H1 (cell line): ENCODE data around the gene MRPL9. TPM values are rescaled to one million over a fixed set of nuclear protein-coding genes. Genes with fewer than 3 reads are reported as not detected.
A peak's percentile ranks its signal among the peaks of the same experiment; 100 is the strongest.

Source experiments
- CTCF ChIA-PET: fragments of 300-600 bp; sonication (Branson Sonifier 250); formaldehyde crosslinking; loops from one replicate; lab custom pipeline; 2021; ENCODE audit not compliant: partially characterized antibody; lab: Charles Lee
- POLR2A ChIA-PET: fragments of 300-600 bp; sonication (Branson Sonifier 250); formaldehyde crosslinking; loops from one replicate; lab custom pipeline; 2021; ENCODE audit warnings: inconsistent platforms; ENCODE audit not compliant: partially characterized antibody; lab: Charles Lee
- DNase-seq, 2 experiments: peaks; one replicate each; pipeline versions ENCODE4 v3.0.0 to v3.0.0-alpha.2; 2010 to 2022; ENCODE audit warnings: low spot score in 2 of 2, low read depth in 1 of 2, mixed read lengths in 1 of 2
- FAIRE-seq: peaks from 2 replicates; lab custom pipeline; 2011; peaks lifted over from hg19 to GRCh38; lab: Jason Lieb, UNC
- H2AFZ ChIP-seq: 2 replicates; pipeline ENCODE4 v1.8.1; 2012; ENCODE audit warnings: low read length, inconsistent platforms
- H2AK5ac ChIP-seq: 2 replicates; pipeline ENCODE4 v1.6.1; 2013; ENCODE audit warnings: low read depth, low read length
- H2BK120ac ChIP-seq: replicated peaks from 2 replicates; pipeline ENCODE3; 2013; ENCODE audit warnings: low read depth, low read length, inconsistent platforms
- H2BK12ac ChIP-seq: 2 replicates; pipeline ENCODE4 v1.6.1; 2013; ENCODE audit warnings: low read depth, low read length
- H2BK15ac ChIP-seq: 2 replicates; pipeline ENCODE4 v1.6.1; 2013; ENCODE audit warnings: low read length
- H2BK20ac ChIP-seq: 2 replicates; pipeline ENCODE4 v1.6.1; 2013; ENCODE audit warnings: low read length
- H2BK5ac ChIP-seq: 2 replicates; pipeline ENCODE4 v1.6.1; 2013; ENCODE audit warnings: low read depth, low read length
- H3K14ac ChIP-seq: 2 replicates; pipeline ENCODE4 v1.6.1; 2013; ENCODE audit warnings: inconsistent platforms; ENCODE audit not compliant: insufficient read length
- H3K18ac ChIP-seq: 2 replicates; pipeline ENCODE4 v1.6.1; 2013; ENCODE audit warnings: low read length; ENCODE audit errors: extremely low read depth
- H3K23ac ChIP-seq: 2 replicates; pipeline ENCODE4 v1.6.1; 2013; ENCODE audit warnings: inconsistent platforms; ENCODE audit not compliant: insufficient read length
- H3K23me2 ChIP-seq: 2 replicates; pipeline ENCODE4 v1.6.1; 2013; ENCODE audit warnings: low read depth, low read length
- H3K27ac ChIP-seq: 2 replicates; pipeline ENCODE4 v1.6.1; 2011; ENCODE audit warnings: low read depth, low read length, inconsistent platforms
- H3K27me3 ChIP-seq, 4 experiments: replicated peaks in 1 of 4; 1 replicate in 1 of 4; 2 replicates in 3 of 4; pipeline versions ENCODE4 v1.6.1 to v1.8.1; 2011 to 2013; ENCODE audit warnings: low read length in 3 of 4, mild to moderate bottlenecking in 3 of 4, inconsistent platforms in 2 of 4, mixed read lengths in 2 of 4, moderate library complexity in 1 of 4; ENCODE audit not compliant: control insufficient read depth in 3 of 4, insufficient read depth in 3 of 4; ENCODE audit errors: extremely low read depth in 1 of 4
- H3K36me3 ChIP-seq, 4 experiments: 2 replicates each; pipeline versions ENCODE4 v1.6.1 to v1.8.1; 2011 to 2013; ENCODE audit warnings: mild to moderate bottlenecking in 4 of 4, low read length in 3 of 4, moderate library complexity in 2 of 4, control low read depth in 1 of 4, inconsistent platforms in 1 of 4; ENCODE audit not compliant: insufficient read depth in 4 of 4, control insufficient read depth in 2 of 4
- H3K4ac ChIP-seq: replicated peaks from 2 replicates; pipeline ENCODE3; 2013; ENCODE audit warnings: low read length, low read depth, mixed read lengths, inconsistent platforms; ENCODE audit not compliant: insufficient read length
- H3K4me1 ChIP-seq, 4 experiments: replicated peaks in 1 of 4; 1 replicate in 1 of 4; 2 replicates in 3 of 4; pipeline versions ENCODE4 v1.6.1 to v1.8.1; 2011 to 2013; ENCODE audit warnings: low read length in 3 of 4, inconsistent platforms in 2 of 4, mixed read lengths in 1 of 4; ENCODE audit not compliant: insufficient read depth in 4 of 4, control insufficient read depth in 3 of 4
- H3K4me2 ChIP-seq, 2 experiments: 2 replicates each; pipeline versions ENCODE4 v1.6.1 to v1.8.1; 2011 to 2013; ENCODE audit warnings: low read depth in 2 of 2, low read length in 2 of 2, control low read depth in 1 of 2, inconsistent platforms in 1 of 2, mild to moderate bottlenecking in 1 of 2; ENCODE audit not compliant: insufficient read depth in 1 of 2
- H3K4me3 ChIP-seq, 4 experiments: fragments of 200-600, 300-600 bp in 1 of 4; sonication (generic), shearing (Covaris generic), sonication (Bioruptor Twin) in 1 of 4; 2 replicates each; pipeline versions ENCODE4 v1.5.1 to v1.8.1; 2011 to 2016; ENCODE audit warnings: low read length in 4 of 4, low read depth in 3 of 4, control low read depth in 2 of 4, inconsistent platforms in 2 of 4, mild to moderate bottlenecking in 2 of 4, mixed read lengths in 1 of 4, moderate library complexity in 1 of 4; ENCODE audit not compliant: insufficient read depth in 2 of 4; ENCODE audit errors: extremely low read depth in 1 of 4
- H3K56ac ChIP-seq: replicated peaks from 2 replicates; pipeline ENCODE3; 2013; ENCODE audit warnings: low read depth, mild to moderate bottlenecking, mixed read lengths, low read length, inconsistent platforms; ENCODE audit not compliant: insufficient read length
- H3K79me1 ChIP-seq: 2 replicates; pipeline ENCODE4 v1.6.1; 2013; ENCODE audit warnings: low read depth, low read length, control low read depth
- H3K79me2 ChIP-seq, 2 experiments: 2 replicates each; pipeline versions ENCODE4 v1.6.1 to v1.8.1; 2012 to 2013; ENCODE audit warnings: low read length in 2 of 2, mild to moderate bottlenecking in 2 of 2, inconsistent platforms in 1 of 2; ENCODE audit not compliant: insufficient read depth in 2 of 2, control insufficient read depth in 1 of 2
- H3K9ac ChIP-seq, 4 experiments: replicated peaks in 1 of 4; 1 replicate in 1 of 4; 2 replicates in 3 of 4; pipeline versions ENCODE4 v1.6.1 to v1.8.1; 2011 to 2013; ENCODE audit warnings: low read depth in 3 of 4, low read length in 3 of 4, control low read depth in 2 of 4, mild to moderate bottlenecking in 2 of 4, moderate library complexity in 2 of 4, inconsistent platforms in 1 of 4; ENCODE audit errors: extremely low read depth in 1 of 4
- H3K9me3 ChIP-seq, 2 experiments: 2 replicates each; pipeline versions ENCODE4 v1.6.1 to v1.8.1; 2012 to 2013; ENCODE audit warnings: mild to moderate bottlenecking in 2 of 2, moderate library complexity in 2 of 2, control low read depth in 1 of 2, inconsistent platforms in 1 of 2, low read depth in 1 of 2, low read length in 1 of 2, mixed read lengths in 1 of 2; ENCODE audit not compliant: insufficient read depth in 2 of 2
- H4K20me1 ChIP-seq, 2 experiments: replicated peaks in 1 of 2; 2 replicates each; pipeline versions ENCODE3 to v1.8.1; 2011 to 2013; ENCODE audit warnings: inconsistent platforms in 2 of 2, low read length in 2 of 2, mild to moderate bottlenecking in 1 of 2; ENCODE audit not compliant: insufficient read depth in 2 of 2, control insufficient read depth in 1 of 2
- H4K5ac ChIP-seq: 2 replicates; pipeline ENCODE4 v1.6.1; 2013; ENCODE audit warnings: low read length, low read depth, mixed read lengths, inconsistent platforms; ENCODE audit not compliant: insufficient read length
- H4K8ac ChIP-seq: 2 replicates; pipeline ENCODE4 v1.8.0; 2013; ENCODE audit warnings: mild to moderate bottlenecking, moderate library complexity, low read length, inconsistent platforms; ENCODE audit not compliant: insufficient read depth; ENCODE audit errors: extremely low read depth
- H4K91ac ChIP-seq: replicated peaks from 2 replicates; pipeline ENCODE3; 2013; ENCODE audit warnings: low read length, mixed read lengths, inconsistent platforms; ENCODE audit not compliant: insufficient read length
- CREB1 ChIP-seq: IDR thresholded peaks from 2 replicates; pipeline ENCODE4 v1.6.1; 2012; ENCODE audit warnings: inconsistent platforms
- EZH2 ChIP-seq: fragments of 200-600 bp; sonication (generic); IDR thresholded peaks from 2 replicates; pipeline ENCODE4 v1.7.1; 2012; ENCODE audit warnings: low read depth, mild to moderate bottlenecking, moderate library complexity, low read length, inconsistent platforms; ENCODE audit not compliant: severe bottlenecking
- KDM4A ChIP-seq: IDR thresholded peaks from one replicate; pipeline ENCODE4 v1.7.1; 2012; ENCODE audit warnings: low read depth, mild to moderate bottlenecking, moderate library complexity, low read length, inconsistent platforms; ENCODE audit not compliant: severe bottlenecking
- POU5F1 ChIP-seq: IDR thresholded peaks from 2 replicates; pipeline ENCODE4 v1.6.1; 2011; ENCODE audit warnings: low read depth, mild to moderate bottlenecking, low read length, moderate library complexity
- RNF2 ChIP-seq: fragments of 200-900, 300-1000 bp; sonication (generic); IDR thresholded peaks from 2 replicates; pipeline ENCODE4 v1.7.1; 2016; ENCODE audit warnings: borderline replicate concordance, low read depth, mild to moderate bottlenecking, antibody characterized with exemption, low read length; ENCODE audit not compliant: poor library complexity, severe bottlenecking; ENCODE audit errors: missing control alignments
- SUZ12 ChIP-seq: fragments of 200-600 bp; sonication (generic); IDR thresholded peaks from 2 replicates; pipeline ENCODE4 v1.6.1; 2012; ENCODE audit warnings: mild to moderate bottlenecking, inconsistent platforms, low read length, moderate library complexity, mixed read lengths
- WGBS, 2 experiments: shearing (Covaris generic) in 1 of 2; methylation state at CpG; one replicate each; pipeline versions ENCODE4 v1.1.6 to v1.1.7; 2013 to 2015; ENCODE audit warnings: low lambda C conversion rate in 2 of 2, mixed read lengths in 2 of 2, inconsistent platforms in 1 of 2, low coverage in 1 of 2, missing lambda C conversion rate in 1 of 2; ENCODE audit not compliant: insufficient replicate concordance in 2 of 2, insufficient coverage in 1 of 2, insufficient read length in 1 of 2; ENCODE audit errors: extremely low coverage in 1 of 2, missing lambda C conversion rate in 1 of 2; 5-methylcytosine and 5-hydroxymethylcytosine counted together
- polyA plus RNA-seq, 7 experiments: library from polyadenylated mRNA; depleted of rRNA in 3 of 7; stranded (reverse) in 5 of 7; unstranded in 2 of 7; fragments of >200 nt in 5 of 7; fragments of 200-250 nt in 2 of 7; gene quantifications; 1 replicate in 5 of 7; 2 replicates in 1 of 7; 4 replicates in 1 of 7; pipeline versions ENCODE4 v1.2.1 to v1.2.3, GENCODE V29; 2011 to 2013; ENCODE audit warnings: missing spikeins in 2 of 7, mixed read lengths in 2 of 7
- total RNA-seq: library from RNA; stranded (reverse); fragmentation: NEBNext Ultra II Directional; extraction: Animal tissue kit (Norgen Biotek cat#: 25700); gene quantifications from 2 replicates; pipeline ENCODE4 v1.2.1, GENCODE V29; 2021

MRPL9 gene
- total and polyA plus RNA-seq, 2 of the 8 experiments (the other 6 are each of a cell fraction or from before 2014, with no cell fraction given), result 74.9 to 113 TPM

GRCh38 chr1:151721788-151722510 is 41.3 kb downstream of the MRPL9 start:
- FAIRE-seq (no peak), DNase-seq (no peak)
- no peak overlapping the region for H3K23ac ChIP-seq
- no peak overlapping the region for H2BK120ac ChIP-seq
- no peak overlapping the region for H4K5ac ChIP-seq
- H3K9ac ChIP-seq, result no peak overlapping the region
- no peak overlapping the region for H2BK5ac ChIP-seq
- POLR2A ChIA-PET, result interaction anchor here (1.0 to 1.8 kb wide), 2 partner anchors 10 to 182 kb away, joined by 5 to 6 read pairs; partner anchors contain the start of gene TUFT1
- H3K56ac ChIP-seq, result no peak overlapping the region
- H2AK5ac ChIP-seq, result no peak overlapping the region
- peaks cover 2 to 8% (median 4%) of the 10 kb centered on the region in 4 experiments for H3K4me1 ChIP-seq
- H4K8ac ChIP-seq, result no peak overlapping the region
- 36% methylated on average over 17 of the region's 17 CpGs; no CpG with 5 or more reads in 1 of the 2 experiments for WGBS, 2 experiments
- H3K18ac ChIP-seq, result no peak overlapping the region
- H3K23me2 ChIP-seq, result peaks cover 5% of the 10 kb centered on the region; the same call in 1 of the 2 replicates
- no peak overlapping the region for H3K27ac ChIP-seq
- no peaks in the 10 kb centered on the region for H3K9me3 ChIP-seq
- H2BK12ac ChIP-seq, result no peak overlapping the region
- H3K14ac ChIP-seq, result no peak overlapping the region
- H3K4me2 ChIP-seq, result peak overlapping the region; percentile 60 to 76
- H2BK20ac ChIP-seq, result no peak overlapping the region
- H3K4ac ChIP-seq, result no peak overlapping the region
- peak overlapping the region; percentile 55 to 85 (median 60) for H3K4me3 ChIP-seq
- H3K79me2 ChIP-seq, result no peaks in the 10 kb centered on the region
- H3K27me3 ChIP-seq, result peaks cover 6 to 34% (median 28%) of the 10 kb centered on the region in 4 experiments
- H4K20me1 ChIP-seq, result peaks cover 0 to 1% of the 10 kb centered on the region in 2 experiments
- 0 out of 2 replicates have a peak overlapping the region, but pooled peaks have one; percentile 28 for H2AFZ ChIP-seq
- H4K91ac ChIP-seq, result no peak overlapping the region
- H2BK15ac ChIP-seq, result no peak overlapping the region
- H3K79me1 ChIP-seq, result no peaks in the 10 kb centered on the region; the same call in 1 of the 2 replicates
- CTCF ChIA-PET, result interaction anchor here (1.3 to 4.4 kb wide), 6 partner anchors 12 to 107 kb away, joined by 4 to 23 read pairs (median 6); no protein-coding TSS in a partner anchor
- TF ChIP-seq POU5F1, result no peak
- TF ChIP-seq KDM4A, result peak; percentile 9
- TF ChIP-seq RNF2, result peak; percentile 61
- no peak for TF ChIP-seq CREB1
- peak; percentile 46 for TF ChIP-seq EZH2
- peak; percentile 51; the same call in 1 of the 2 replicates for TF ChIP-seq SUZ12
- H3K36me3 ChIP-seq, result no peaks in the 10 kb centered on the region
